NB4 (cell line): ENCODE data around the gene FGFR4.

ENCODE experiments used
- DNase-seq: peaks from one replicate; pipeline ENCODE4 v3.0.0; 2010; ENCODE audit warnings: low read depth
- H3K4me3 ChIP-seq: one replicate; pipeline ENCODE4 v1.5.1; 2011; ENCODE audit warnings: mild to moderate bottlenecking, low read depth, low read length, moderate library complexity
- CTCF ChIP-seq: IDR thresholded peaks from one replicate; pipeline ENCODE4 v1.5.1; 2012; ENCODE audit warnings: low read depth, low read length
- MAX ChIP-seq: IDR thresholded peaks from 2 replicates; pipeline ENCODE4 v1.6.1; 2011; ENCODE audit warnings: low read depth, low read length
- MYC ChIP-seq: IDR thresholded peaks from 2 replicates; pipeline ENCODE4 v1.6.1; 2011; ENCODE audit warnings: low read depth, low read length
- POLR2A ChIP-seq: IDR thresholded peaks from 2 replicates; pipeline ENCODE4 v1.6.1; 2011; ENCODE audit warnings: mild to moderate bottlenecking; ENCODE audit not compliant: insufficient read length; ENCODE audit errors: extremely low read depth

The FGFR4 gene

DNA sequence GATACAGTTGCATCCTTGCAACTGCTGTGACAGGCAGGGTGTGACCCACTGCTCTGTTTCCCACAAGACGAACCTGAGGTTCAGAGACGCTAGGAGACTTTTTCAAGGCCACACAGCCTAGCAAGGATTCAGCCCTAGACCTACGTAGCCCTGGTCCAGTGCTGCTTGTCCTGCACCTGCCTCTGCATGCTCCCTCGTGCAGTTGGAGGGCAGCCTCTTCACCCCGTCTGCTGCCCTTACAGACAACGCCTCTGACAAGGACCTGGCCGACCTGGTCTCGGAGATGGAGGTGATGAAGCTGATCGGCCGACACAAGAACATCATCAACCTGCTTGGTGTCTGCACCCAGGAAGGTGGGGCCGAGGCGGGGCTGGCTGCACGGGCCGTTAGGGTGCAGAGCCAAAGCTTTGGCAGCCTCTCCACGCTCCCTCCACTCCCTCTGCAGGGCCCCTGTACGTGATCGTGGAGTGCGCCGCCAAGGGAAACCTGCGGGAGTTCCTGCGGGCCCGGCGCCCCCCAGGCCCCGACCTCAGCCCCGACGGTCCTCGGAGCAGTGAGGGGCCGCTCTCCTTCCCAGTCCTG, 8.5 kb downstream of the FGFR4 start:
- no peak for DNase-seq
- no peak for TF ChIP-seq POLR2A
- TF ChIP-seq MAX: no peak
- no peak for TF ChIP-seq MYC
- no peak for TF ChIP-seq CTCF
- H3K4me3 ChIP-seq: no peak overlapping the region

GRCh38 chr5:177096162-177097015, 9.7 kb downstream of the FGFR4 start:
- no peak overlapping the region for H3K4me3 ChIP-seq
- DNase-seq: no peak
- no peak for TF ChIP-seq MYC
- no peak for TF ChIP-seq POLR2A
- no peak for TF ChIP-seq CTCF
- TF ChIP-seq MAX: no peak

DNA sequence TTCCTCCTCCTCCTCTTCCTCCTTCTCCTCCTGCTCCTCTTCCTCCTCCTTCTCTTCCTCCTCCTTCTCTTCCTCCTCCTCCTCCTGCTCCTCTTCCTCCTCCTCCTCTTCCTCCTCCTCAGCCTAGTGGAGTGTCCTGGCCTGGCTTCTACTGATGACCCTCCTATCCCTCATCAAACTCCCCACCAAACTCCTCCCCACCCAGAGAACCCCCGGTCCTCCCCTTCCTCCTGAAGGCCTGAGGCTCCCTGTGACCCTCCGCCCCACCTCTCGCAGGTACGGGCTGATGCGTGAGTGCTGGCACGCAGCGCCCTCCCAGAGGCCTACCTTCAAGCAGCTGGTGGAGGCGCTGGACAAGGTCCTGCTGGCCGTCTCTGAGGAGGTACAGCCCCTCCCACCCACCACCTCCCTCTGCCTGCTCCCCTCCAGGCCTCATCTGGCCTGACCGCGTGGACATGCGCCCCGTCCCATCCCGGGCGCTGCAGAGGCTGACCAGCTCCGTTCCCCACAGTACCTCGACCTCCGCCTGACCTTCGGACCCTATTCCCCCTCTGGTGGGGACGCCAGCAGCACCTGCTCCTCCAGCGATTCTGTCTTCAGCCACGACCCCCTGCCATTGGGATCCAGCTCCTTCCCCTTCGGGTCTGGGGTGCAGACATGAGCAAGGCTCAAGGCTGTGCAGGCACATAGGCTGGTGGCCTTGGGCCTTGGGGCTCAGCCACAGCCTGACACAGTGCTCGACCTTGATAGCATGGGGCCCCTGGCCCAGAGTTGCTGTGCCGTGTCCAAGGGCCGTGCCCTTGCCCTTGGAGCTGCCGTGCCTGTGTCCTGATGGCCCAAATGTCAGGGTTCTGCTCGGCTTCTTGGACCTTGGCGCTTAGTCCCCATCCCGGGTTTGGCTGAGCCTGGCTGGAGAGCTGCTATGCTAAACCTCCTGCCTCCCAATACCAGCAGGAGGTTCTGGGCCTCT, 10.6 kb downstream of the FGFR4 start:
- no peak for DNase-seq
- H3K4me3 ChIP-seq: no peak overlapping the region
- TF ChIP-seq CTCF (no peak), MAX (no peak), MYC (no peak), POLR2A (no peak)

DNA sequence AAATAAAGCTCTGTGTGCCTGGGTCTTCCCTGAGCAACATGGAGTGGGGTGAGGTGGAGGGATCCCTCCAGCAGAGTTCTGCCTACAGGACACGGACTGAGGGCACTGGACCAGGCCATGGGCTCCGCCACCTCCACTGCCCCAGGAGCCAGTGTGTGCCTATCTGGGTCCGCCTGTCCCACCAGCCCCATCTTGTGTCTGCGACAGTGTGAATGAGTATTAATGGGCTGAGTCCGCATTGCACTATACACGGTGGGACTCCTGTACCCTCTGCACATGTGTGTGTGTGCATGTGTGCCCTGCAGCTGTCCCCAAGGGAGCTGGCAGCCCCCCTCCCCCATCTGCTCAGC, 11.4 kb downstream of the FGFR4 start:
- no peak overlapping the region for H3K4me3 ChIP-seq
- DNase-seq: no peak
- TF ChIP-seq MYC (no peak), MAX (no peak), POLR2A (no peak), CTCF (no peak)

DNA sequence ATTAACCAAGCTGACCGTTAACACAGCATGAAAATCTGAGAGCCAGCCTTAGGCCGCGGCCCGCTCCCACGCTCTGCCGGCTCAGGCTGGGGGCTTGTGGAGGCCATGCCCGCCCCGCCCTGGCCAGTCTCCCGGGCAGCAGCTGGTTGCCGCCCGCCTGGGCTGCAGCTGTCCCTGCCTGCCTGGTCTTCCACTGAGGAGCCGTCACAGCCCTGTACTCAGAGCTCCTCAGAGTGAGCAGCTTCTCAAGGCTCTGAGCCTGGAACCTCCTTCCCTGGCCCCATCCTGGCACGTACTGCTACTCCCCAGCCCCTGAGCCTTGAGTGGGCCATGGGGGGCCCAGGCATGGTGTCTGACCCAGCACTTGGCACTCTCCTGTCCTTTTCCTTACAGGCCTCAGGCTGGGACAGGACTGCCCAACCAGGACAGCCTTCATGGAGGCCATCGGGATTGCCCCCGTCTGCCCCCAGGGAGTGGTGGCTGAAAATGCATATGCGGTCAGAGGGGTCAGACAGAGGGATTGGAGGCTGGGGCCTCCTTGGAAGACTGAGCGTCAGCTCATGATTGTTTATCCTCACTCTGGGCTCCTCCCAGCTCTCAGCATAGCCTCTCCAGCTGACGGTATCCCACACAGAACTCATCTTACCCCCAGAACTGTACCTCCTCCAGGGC, 11.9 kb downstream of the FGFR4 start:
- H3K4me3 ChIP-seq: no peak overlapping the region
- TF ChIP-seq MAX: no peak
- no peak for TF ChIP-seq POLR2A
- TF ChIP-seq MYC: no peak
- no peak for TF ChIP-seq CTCF
- DNase-seq: no peak
